H1 (cell line): Measurements from ENCODE around the gene OTOF. TPM values are rescaled to one million over a fixed set of nuclear protein-coding genes. Genes with fewer than 3 reads are reported as not detected.

Source experiments
- BRCA1 ChIP-seq: IDR thresholded peaks from 2 replicates; pipeline ENCODE4 v1.6.1; 2012; ENCODE audit warnings: low read depth, low read length, improper control_type of control experiment
- HDAC6 ChIP-seq: IDR thresholded peaks from one replicate; pipeline ENCODE4 v1.7.1; 2012; ENCODE audit warnings: low read depth, mild to moderate bottlenecking, inconsistent platforms, low read length, moderate library complexity
- JUN ChIP-seq: IDR thresholded peaks from 2 replicates; pipeline ENCODE4 v1.6.1; 2011; ENCODE audit warnings: low read depth, mild to moderate bottlenecking, improper control_type of control experiment, low read length
- SUZ12 ChIP-seq: fragments of 200-600 bp; sonication (generic); IDR thresholded peaks from 2 replicates; pipeline ENCODE4 v1.6.1; 2012; ENCODE audit warnings: mild to moderate bottlenecking, inconsistent platforms, low read length, moderate library complexity, mixed read lengths
- polyA plus RNA-seq, 7 experiments: library from polyadenylated mRNA; depleted of rRNA in 3 of 7; stranded (reverse) in 5 of 7; unstranded in 2 of 7; fragments of >200 nt in 5 of 7; fragments of 200-250 nt in 2 of 7; gene quantifications; 1 replicate in 5 of 7; 2 replicates in 1 of 7; 4 replicates in 1 of 7; pipeline versions ENCODE4 v1.2.1 to v1.2.3, GENCODE V29; 2011 to 2013; ENCODE audit warnings: missing spikeins in 2 of 7, mixed read lengths in 2 of 7
- total RNA-seq: library from RNA; stranded (reverse); fragmentation: NEBNext Ultra II Directional; extraction: Animal tissue kit (Norgen Biotek cat#: 25700); gene quantifications from 2 replicates; pipeline ENCODE4 v1.2.1, GENCODE V29; 2021

The OTOF gene
- total and polyA plus RNA-seq, 2 of the 8 experiments (the other 6 are each of a cell fraction or from before 2014, with no cell fraction given) = 0.06 TPM; not detected in 1

GRCh38 chr2:26412091-26412673 is 65.7 kb downstream of the OTOF start (continued):
- no peak for TF ChIP-seq JUN
- no peak for TF ChIP-seq BRCA1
- TF ChIP-seq HDAC6 = no peak
- no peak for TF ChIP-seq SUZ12
